ENCODE measurements around the gene CIAPIN1. TPM values are rescaled to one million over a fixed set of nuclear protein-coding genes. Genes with fewer than 3 reads are reported as not detected.

CIAPIN1 gene
- total RNA-seq, 1 donor from 2014 or later: 53.5 TPM

GRCh38 chr16:57476546-57477410 lies 29.6 kb upstream of the CIAPIN1 start:
- DNase-seq (ENCODE audit: extremely low read depth, low read depth, low spot score): no peak

DNA sequence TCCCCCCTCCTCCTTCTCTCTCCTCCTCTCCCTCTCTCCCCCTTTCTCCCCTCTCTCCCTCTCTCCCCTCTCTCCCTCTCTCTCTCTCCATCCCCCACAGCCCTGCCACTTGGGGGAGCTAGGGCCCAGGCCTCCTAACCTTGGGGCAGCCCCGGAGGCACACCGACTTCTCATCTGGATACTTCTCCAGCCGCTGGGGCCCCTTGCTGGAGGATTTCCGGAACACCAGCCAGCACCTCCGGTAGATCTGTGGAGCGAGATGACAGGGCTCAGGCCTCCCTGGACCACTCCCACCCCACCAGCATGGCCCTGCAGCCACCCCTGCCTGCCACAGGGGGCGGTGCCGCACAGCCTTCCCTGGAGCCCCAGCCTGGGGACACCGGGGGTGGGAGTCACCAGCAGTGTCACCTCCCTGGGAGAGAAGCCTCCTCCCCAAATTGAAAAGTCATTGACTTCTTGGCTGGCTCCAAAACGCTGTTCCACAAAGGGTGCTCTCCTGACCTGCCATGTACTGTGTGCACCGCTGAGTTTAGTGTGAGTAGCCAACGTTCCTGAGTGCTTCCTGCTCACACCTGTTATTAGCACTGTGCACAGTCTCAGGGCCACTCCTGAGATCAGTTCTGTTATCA lies 28.6 kb upstream of the CIAPIN1 start:
- peak; percentile 22 for DNase-seq (ENCODE audit: extremely low read depth, low read depth, low spot score)

- DNase-seq (ENCODE audit: extremely low read depth, low read depth, low spot score): no peak
Measured at GRCh38 chr16:57474671-57475661, 27.8 kb upstream of the CIAPIN1 start.

DNA sequence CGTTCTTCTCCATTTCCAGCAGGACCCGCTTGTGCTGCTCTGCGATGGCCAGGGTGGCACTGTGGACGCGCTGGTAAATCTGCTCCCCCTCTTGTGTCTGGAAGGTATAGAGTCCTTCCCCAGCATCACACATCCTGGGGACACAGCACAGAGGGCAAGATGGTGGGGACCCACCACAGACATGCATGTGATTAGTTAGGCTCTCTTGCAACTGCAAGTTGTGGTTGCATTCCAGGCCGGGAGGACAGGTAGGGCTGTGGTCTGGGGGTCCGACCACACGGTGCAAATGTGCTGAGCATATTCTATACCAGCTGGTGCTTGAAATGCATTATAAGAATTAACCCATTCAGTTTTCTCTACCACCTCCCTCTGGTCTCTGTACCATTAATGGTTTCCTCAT lies 26.7 kb upstream of the CIAPIN1 start:
- no peak for DNase-seq (ENCODE audit: extremely low read depth, low read depth, low spot score)

- no peak for DNase-seq (ENCODE audit: extremely low read depth, low read depth, low spot score)
Measured at GRCh38 chr16:57473176-57473840, 26.1 kb upstream of the CIAPIN1 start.

- no peak for DNase-seq (ENCODE audit: extremely low read depth, low read depth, low spot score)
Measured at GRCh38 chr16:57472665-57473060, 25.5 kb upstream of the CIAPIN1 start.

- no peak for DNase-seq (ENCODE audit: extremely low read depth, low read depth, low spot score)
Measured at GRCh38 chr16:57471852-57472664, 24.9 kb upstream of the CIAPIN1 start.

GRCh38 chr16:57471209-57471608 lies 24.0 kb upstream of the CIAPIN1 start:
- DNase-seq (ENCODE audit: extremely low read depth, low read depth, low spot score): no peak

DNA sequence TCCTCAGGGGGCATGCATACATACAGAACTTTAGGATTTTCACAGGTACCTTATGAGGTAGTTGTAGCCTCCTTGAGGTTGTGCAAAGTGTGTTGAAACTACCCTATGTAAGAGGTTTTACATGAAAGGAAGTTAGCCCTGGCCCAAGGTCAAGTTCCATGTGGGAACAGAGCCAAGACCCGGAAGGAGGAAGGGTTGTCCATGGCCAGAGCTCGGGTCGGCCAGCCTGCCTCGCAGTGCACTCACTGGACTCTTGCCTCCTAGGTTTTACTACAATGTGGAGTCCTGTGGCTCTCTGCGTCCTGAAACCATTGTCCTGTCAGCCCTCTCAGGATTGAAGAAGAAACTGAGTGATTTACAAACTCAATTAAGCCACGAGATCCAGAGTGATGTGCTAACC lies 23.5 kb upstream of the CIAPIN1 start:
- DNase-seq (ENCODE audit: extremely low read depth, low read depth, low spot score): no peak

DNA sequence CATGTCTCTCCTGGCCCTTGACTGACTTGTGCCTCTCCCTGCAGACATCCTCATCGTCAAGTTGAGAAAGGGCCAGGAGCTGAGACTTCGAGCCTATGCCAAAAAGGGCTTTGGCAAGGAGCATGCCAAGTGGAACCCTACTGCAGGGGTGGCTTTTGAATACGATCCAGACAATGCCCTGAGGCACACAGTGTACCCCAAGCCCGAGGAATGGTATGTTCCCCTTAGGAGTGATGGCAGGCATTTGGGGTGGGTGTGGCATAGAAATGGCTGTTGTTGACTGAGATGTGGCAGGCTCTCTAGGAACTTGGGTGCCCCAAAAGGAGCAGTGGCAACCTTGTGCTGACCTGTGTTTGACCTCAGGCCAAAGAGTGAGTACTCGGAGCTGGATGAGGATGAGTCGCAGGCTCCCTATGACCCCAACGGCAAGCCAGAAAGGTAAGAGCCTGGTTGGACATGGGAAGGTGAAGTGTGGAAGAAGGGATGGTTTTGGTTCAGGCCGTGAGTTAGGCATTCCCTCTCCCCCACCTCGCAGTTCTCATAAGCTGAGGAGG lies 22.8 kb upstream of the CIAPIN1 start:
- DNase-seq (ENCODE audit: extremely low read depth, low read depth, low spot score): no peak

DNA sequence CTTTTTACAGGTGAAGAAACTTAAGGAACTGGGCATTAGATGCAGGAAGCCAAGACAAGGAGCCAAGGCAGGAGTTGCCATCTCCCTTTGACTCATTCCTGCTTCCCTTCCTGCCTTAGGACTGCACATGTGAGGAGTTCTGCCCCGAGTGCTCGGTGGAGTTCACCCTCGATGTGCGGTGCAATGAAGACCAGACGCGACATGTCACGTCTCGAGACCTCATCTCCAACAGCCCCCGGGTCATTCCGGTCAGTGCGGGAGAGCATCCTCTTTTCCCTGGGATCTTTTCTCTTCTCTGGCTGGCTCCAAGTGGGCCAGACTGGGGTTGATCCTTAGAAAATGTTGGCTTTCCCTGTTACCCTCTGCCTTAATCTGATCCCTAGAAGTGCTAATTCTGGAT lies 21.9 kb upstream of the CIAPIN1 start:
- DNase-seq (ENCODE audit: extremely low read depth, low read depth, low spot score): no peak

- DNase-seq (ENCODE audit: extremely low read depth, low read depth, low spot score): no peak
Measured at GRCh38 chr16:57468346-57468745, 21.2 kb upstream of the CIAPIN1 start.

- DNase-seq (ENCODE audit: extremely low read depth, low read depth, low spot score): no peak
Measured at GRCh38 chr16:57464523-57464922, 17.3 kb upstream of the CIAPIN1 start.

DNA sequence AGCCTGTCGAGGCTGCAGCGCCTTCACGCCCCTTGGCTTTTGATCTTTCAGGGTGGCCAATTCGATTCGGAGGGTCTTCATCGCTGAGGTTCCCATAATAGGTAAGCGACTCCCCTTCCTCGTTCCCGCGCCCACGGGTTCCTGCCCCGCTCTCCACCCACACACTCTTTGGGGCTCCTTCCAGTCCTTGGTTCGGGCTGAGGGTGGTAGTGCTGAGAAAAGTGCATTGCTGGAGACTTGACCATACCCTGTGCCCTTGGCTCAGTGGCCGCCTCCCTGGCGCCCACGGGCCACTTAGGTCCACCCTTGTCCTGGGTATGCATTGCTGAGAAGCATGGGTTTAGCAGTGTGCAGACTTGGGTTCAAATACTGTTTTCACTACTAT lies 15.8 kb upstream of the CIAPIN1 start:
- no peak for DNase-seq (ENCODE audit: extremely low read depth, low read depth, low spot score)

GRCh38 chr16:57462209-57462977 lies 15.2 kb upstream of the CIAPIN1 start, which contains the start of gene POLR2C:
Gene POLR2C (plus strand): TSS chr16:57462679. CDS start chr16:57462725, 46 bp downstream.
- DNase-seq (ENCODE audit: extremely low read depth, low read depth, low spot score): peak; percentile 36

DNA sequence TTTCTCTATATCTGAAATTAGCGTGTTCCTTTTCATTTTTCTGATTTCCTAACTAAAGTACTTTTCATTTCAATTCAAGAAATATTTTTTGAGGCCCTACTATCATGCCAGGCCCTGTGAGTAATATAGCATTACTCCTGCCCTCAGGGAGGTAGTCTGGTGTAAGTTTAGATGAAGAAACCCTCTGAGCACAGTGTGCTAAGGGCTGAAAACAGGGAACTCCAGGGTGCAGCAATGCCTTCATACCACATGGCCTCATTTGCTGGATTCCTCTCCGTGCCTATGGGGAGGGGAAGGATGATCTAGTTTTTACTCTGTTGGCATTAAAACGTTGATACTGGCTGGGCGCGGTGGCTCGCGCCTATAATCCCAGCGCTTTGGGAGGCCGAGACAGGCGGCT lies 4.8 kb upstream of the CIAPIN1 start:
- no peak for DNase-seq (ENCODE audit: extremely low read depth, low read depth, low spot score)

GRCh38 chr16:57446531-57447185 lies 527 bp downstream of the CIAPIN1 start:
- no peak for DNase-seq (ENCODE audit: extremely low read depth, low read depth, low spot score)

GRCh38 chr16:57445510-57445909 lies 1.7 kb downstream of the CIAPIN1 start:
- no peak for DNase-seq (ENCODE audit: extremely low read depth, low read depth, low spot score)
